HepG2 (cell line): ENCODE results near the gene CABLES1. TPM values are rescaled to one million over a fixed set of nuclear protein-coding genes. Genes with fewer than 3 reads are reported as not detected.

Experiments
- ATAC-seq: fragments of 200-7000 bp; cut with Tn5 transposase; 3 replicates; pipeline ENCODE4 v1.9.1; 2020; ENCODE audit warnings: mild to moderate bottlenecking, moderate library complexity
- BruUV-seq: library from RNA; stranded (reverse); fragments of 400-500 nt; replicated peaks from 2 replicates; lab custom pipeline; 2021; lab: Mats Ljungman, UMichigan
- CTCF ChIA-PET: fragments of 300-600 bp; formaldehyde crosslinking; extraction: SDS; loops from one replicate; lab custom pipeline; 2021; ENCODE audit warnings: low total read pairs, inconsistent platforms, low intra/inter-chr PET ratio; lab: Yijun Ruan, JAX
- POLR2A ChIA-PET: fragments of 350-600 bp; sonication (Branson Sonifier 250); formaldehyde crosslinking; loops from one replicate; lab custom pipeline; 2020; ENCODE audit warnings: antibody characterized with exemption, inconsistent platforms; lab: Yijun Ruan, JAX
- DNase-seq: peaks from one replicate; pipeline ENCODE4 v3.0.0-alpha.2; 2015; ENCODE audit warnings: low spot score
- FAIRE-seq: peaks from 3 replicates; lab custom pipeline; 2011; peaks lifted over from hg19 to GRCh38; lab: Jason Lieb, UNC
- H2AFZ ChIP-seq: one replicate; pipeline ENCODE4 v1.6.1; 2011; ENCODE audit warnings: low read length, inconsistent platforms
- H3K27ac ChIP-seq: fragments of 300-600 bp; 3 replicates; pipeline ENCODE4 v1.8.0; 2011; ENCODE audit warnings: mixed run types, mild to moderate bottlenecking, mixed read lengths, low read length, inconsistent platforms; ENCODE audit not compliant: insufficient read depth; ENCODE audit errors: extremely low read length
- H3K27me3 ChIP-seq, 2 experiments: fragments of 200-600 bp in 1 of 2; 2 replicates in 1 of 2; 3 replicates in 1 of 2; pipeline versions ENCODE4 v1.6.0 to v1.8.0; 2011; ENCODE audit warnings: low read length in 2 of 2, mild to moderate bottlenecking in 2 of 2, moderate library complexity in 2 of 2, inconsistent platforms in 1 of 2; ENCODE audit not compliant: insufficient read depth in 2 of 2, control insufficient read depth in 1 of 2
- H3K36me3 ChIP-seq, 2 experiments: fragments of 200-600 bp in 1 of 2; replicated peaks in 1 of 2; 2 replicates in 1 of 2; 3 replicates in 1 of 2; pipeline versions ENCODE4 v1.5.1 to v1.8.0; 2011; ENCODE audit warnings: low read length in 2 of 2, inconsistent platforms in 1 of 2; ENCODE audit not compliant: insufficient read depth in 2 of 2, control insufficient read depth in 1 of 2
- H3K4me1 ChIP-seq: 2 replicates; pipeline ENCODE4 v1.5.1; 2012; ENCODE audit warnings: low read length, inconsistent platforms; ENCODE audit not compliant: insufficient read depth
- H3K4me2 ChIP-seq: 2 replicates; pipeline ENCODE4 v1.6.0; 2011; ENCODE audit warnings: low read depth, low read length, inconsistent platforms
- H3K4me3 ChIP-seq, 3 experiments: fragments of 200-600 bp in 1 of 3; sonication (generic), shearing (Covaris generic) in 1 of 3; replicated peaks in 1 of 3; 2 replicates each; pipeline ENCODE4 v1.5.1; 2011 to 2016; ENCODE audit warnings: low read length in 3 of 3, inconsistent platforms in 2 of 3, low read depth in 2 of 3, mild to moderate bottlenecking in 2 of 3, control low read depth in 1 of 3, mixed read lengths in 1 of 3; ENCODE audit not compliant: insufficient read depth in 1 of 3
- H3K79me2 ChIP-seq: one replicate; pipeline ENCODE4 v1.6.1; 2011; ENCODE audit warnings: low read length, inconsistent platforms; ENCODE audit not compliant: insufficient read depth
- H3K9ac ChIP-seq: 2 replicates; pipeline ENCODE4 v1.6.0; 2011; ENCODE audit warnings: mild to moderate bottlenecking, low read depth, low read length, inconsistent platforms; ENCODE audit not compliant: insufficient read depth
- H3K9me3 ChIP-seq: 2 replicates; pipeline ENCODE4 v1.5.1; 2012; ENCODE audit warnings: mild to moderate bottlenecking, low read length
- H4K20me1 ChIP-seq: 2 replicates; pipeline ENCODE4 v1.6.0; 2011; ENCODE audit warnings: inconsistent platforms, mild to moderate bottlenecking, low read length, moderate library complexity; ENCODE audit not compliant: insufficient read depth
- ARHGAP35 ChIP-seq: sonication (generic); formaldehyde crosslinking; IDR thresholded peaks from 2 replicates; pipeline ENCODE4 v1.9.0; 2022; ENCODE audit warnings: mild to moderate bottlenecking, inconsistent platforms, moderate library complexity, missing genetic modification reagents, borderline replicate concordance
- CENPT ChIP-seq: sonication (generic); formaldehyde crosslinking; IDR thresholded peaks from 2 replicates; pipeline ENCODE4 v1.8.0; 2022; ENCODE audit warnings: low read depth, mild to moderate bottlenecking, moderate library complexity, missing genetic modification reagents
- DRAP1 ChIP-seq: IDR thresholded peaks from 2 replicates; pipeline ENCODE4 v1.6.1; 2016; ENCODE audit warnings: missing genetic modification reagents, missing compliant biosample characterization
- GFI1 ChIP-seq: sonication (generic); formaldehyde crosslinking; IDR thresholded peaks from 2 replicates; pipeline ENCODE4 v1.5.0; 2020; ENCODE audit warnings: missing genetic modification reagents, mild to moderate bottlenecking, borderline replicate concordance
- RARA ChIP-seq: IDR thresholded peaks from 2 replicates; pipeline ENCODE4 v1.6.1; 2016; ENCODE audit warnings: missing genetic modification reagents, missing compliant biosample characterization
- REXO4 ChIP-seq: sonication (generic); formaldehyde crosslinking; IDR thresholded peaks from 2 replicates; pipeline ENCODE4 v1.8.0; 2022; ENCODE audit warnings: missing genetic modification reagents, mild to moderate bottlenecking, borderline replicate concordance
- UBTF ChIP-seq: sonication (generic); formaldehyde crosslinking; IDR thresholded peaks from 2 replicates; pipeline ENCODE4 v1.4.0; 2020; ENCODE audit warnings: mild to moderate bottlenecking, missing genetic modification reagents
- ZNF841 ChIP-seq: sonication (generic); formaldehyde crosslinking; IDR thresholded peaks from 2 replicates; pipeline ENCODE4 v1.8.1; 2023; ENCODE audit warnings: missing genetic modification reagents, borderline replicate concordance
- WGBS: methylation state at CpG from one replicate; pipeline ENCODE4 v1.1.6; 2017; ENCODE audit warnings: low lambda C conversion rate; 5-methylcytosine and 5-hydroxymethylcytosine counted together
- in situ Hi-C: cut with HindIII; loops from 2 replicates; pipeline ENCODE4 v1.10.0; 2017; ENCODE audit warnings: low pct_unique_long_range_greater_than_20kb; ENCODE audit not compliant: extremely low pct_ligation_motif_present
- intact Hi-C: fragments of 100-400 bp; cut with micrococcal nuclease; formaldehyde crosslinking; loops from one replicate; pipeline ENCODE4 v1.10.0; 2022; ENCODE audit not compliant: unreplicated experiment
- polyA plus RNA-seq, 8 experiments: library from polyadenylated mRNA; depleted of rRNA in 3 of 8; stranded (reverse) in 7 of 8; unstranded in 1 of 8; fragments of >200 nt; fragmentation: Illumina TruSeq in 4 of 8; extraction: Trizol in 4 of 8; gene quantifications; 2 replicates each; pipeline versions ENCODE4 v1.2.1 to v1.2.3, GENCODE V29; 2011 to 2016; ENCODE audit warnings: low read depth in 4 of 8, missing spikeins in 1 of 8, mixed read lengths in 1 of 8; ENCODE audit not compliant: insufficient read depth in 1 of 8
- total RNA-seq, 5 experiments: library from RNA; depleted of rRNA; stranded (reverse); fragments of >200 nt; fragmentation: Illumina TruSeq; extraction: Trizol; gene quantifications; 2 replicates each; pipeline ENCODE4 v1.2.3, GENCODE V29; 2016; ENCODE audit warnings: low read depth in 1 of 5
- TF ChIP-seq, protein P1 (sequence below): sonication (generic); formaldehyde crosslinking; IDR thresholded peaks from 2 replicates; pipeline ENCODE4 v1.8.0; 2023; ENCODE audit warnings: mild to moderate bottlenecking, missing genetic modification reagents
- TF ChIP-seq, protein P2 (sequence below): sonication (generic); formaldehyde crosslinking; IDR thresholded peaks from 2 replicates; pipeline ENCODE4 v1.5.0; 2020; ENCODE audit warnings: mild to moderate bottlenecking, missing genetic modification reagents, borderline replicate concordance

The CABLES1 gene
- total and polyA plus RNA-seq, 2 of the 13 experiments (the other 11 are each of a cell fraction or from before 2014, with no cell fraction given), result 14.7 to 25.8 TPM

- intact Hi-C loops, result no loop called here
- no peak overlapping the region for H3K4me2 ChIP-seq
- FAIRE-seq, result no peak
- no TSS peak for BruUV-seq
- no peak overlapping the region for H3K4me3 ChIP-seq
- no peaks in the 10 kb centered on the region for H3K9me3 ChIP-seq
- ChIA-PET CTCF (no interaction called here), POLR2A (no interaction called here)
- H3K79me2 ChIP-seq, result no peaks in the 10 kb centered on the region
- WGBS, result 76% methylated on average over 6 of the region's 6 CpGs
- DNase-seq, result no peak
- no peak overlapping the region for H3K9ac ChIP-seq
- no peak overlapping the region for H3K27ac ChIP-seq
- ATAC-seq, result no peak
- in situ Hi-C loops, result no loop called here
- H3K36me3 ChIP-seq, result no peaks in the 10 kb centered on the region
- peaks cover 45% of the 10 kb centered on the region for H3K4me1 ChIP-seq
- H3K27me3 ChIP-seq, result no peaks in the 10 kb centered on the region; a peak in 1 of 5 replicates
- no peaks in the 10 kb centered on the region for H4K20me1 ChIP-seq
- no peak overlapping the region for H2AFZ ChIP-seq
- TF ChIP-seq REXO4 (CRISPR knock-in tag) (no peak), GFI1 (CRISPR knock-in tag) (no peak), UBTF (CRISPR knock-in tag) (no peak), ARHGAP35 (CRISPR knock-in tag) (no peak), ZNF841 (no peak), RARA (CRISPR knock-in tag) (no peak), DRAP1 (CRISPR knock-in tag) (no peak), CENPT (CRISPR knock-in tag) (no peak)
- TF ChIP-seq, protein P1, sequence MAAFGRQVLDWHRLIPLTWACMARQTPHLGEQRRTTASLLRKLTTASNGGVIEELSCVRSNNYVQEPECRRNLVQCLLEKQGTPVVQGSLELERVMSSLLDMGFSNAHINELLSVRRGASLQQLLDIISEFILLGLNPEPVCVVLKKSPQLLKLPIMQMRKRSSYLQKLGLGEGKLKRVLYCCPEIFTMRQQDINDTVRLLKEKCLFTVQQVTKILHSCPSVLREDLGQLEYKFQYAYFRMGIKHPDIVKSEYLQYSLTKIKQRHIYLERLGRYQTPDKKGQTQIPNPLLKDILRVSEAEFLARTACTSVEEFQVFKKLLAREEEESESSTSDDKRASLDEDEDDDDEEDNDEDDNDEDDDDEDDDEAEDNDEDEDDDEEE (CRISPR knock-in tag), result no peak
- TF ChIP-seq, protein P2, sequence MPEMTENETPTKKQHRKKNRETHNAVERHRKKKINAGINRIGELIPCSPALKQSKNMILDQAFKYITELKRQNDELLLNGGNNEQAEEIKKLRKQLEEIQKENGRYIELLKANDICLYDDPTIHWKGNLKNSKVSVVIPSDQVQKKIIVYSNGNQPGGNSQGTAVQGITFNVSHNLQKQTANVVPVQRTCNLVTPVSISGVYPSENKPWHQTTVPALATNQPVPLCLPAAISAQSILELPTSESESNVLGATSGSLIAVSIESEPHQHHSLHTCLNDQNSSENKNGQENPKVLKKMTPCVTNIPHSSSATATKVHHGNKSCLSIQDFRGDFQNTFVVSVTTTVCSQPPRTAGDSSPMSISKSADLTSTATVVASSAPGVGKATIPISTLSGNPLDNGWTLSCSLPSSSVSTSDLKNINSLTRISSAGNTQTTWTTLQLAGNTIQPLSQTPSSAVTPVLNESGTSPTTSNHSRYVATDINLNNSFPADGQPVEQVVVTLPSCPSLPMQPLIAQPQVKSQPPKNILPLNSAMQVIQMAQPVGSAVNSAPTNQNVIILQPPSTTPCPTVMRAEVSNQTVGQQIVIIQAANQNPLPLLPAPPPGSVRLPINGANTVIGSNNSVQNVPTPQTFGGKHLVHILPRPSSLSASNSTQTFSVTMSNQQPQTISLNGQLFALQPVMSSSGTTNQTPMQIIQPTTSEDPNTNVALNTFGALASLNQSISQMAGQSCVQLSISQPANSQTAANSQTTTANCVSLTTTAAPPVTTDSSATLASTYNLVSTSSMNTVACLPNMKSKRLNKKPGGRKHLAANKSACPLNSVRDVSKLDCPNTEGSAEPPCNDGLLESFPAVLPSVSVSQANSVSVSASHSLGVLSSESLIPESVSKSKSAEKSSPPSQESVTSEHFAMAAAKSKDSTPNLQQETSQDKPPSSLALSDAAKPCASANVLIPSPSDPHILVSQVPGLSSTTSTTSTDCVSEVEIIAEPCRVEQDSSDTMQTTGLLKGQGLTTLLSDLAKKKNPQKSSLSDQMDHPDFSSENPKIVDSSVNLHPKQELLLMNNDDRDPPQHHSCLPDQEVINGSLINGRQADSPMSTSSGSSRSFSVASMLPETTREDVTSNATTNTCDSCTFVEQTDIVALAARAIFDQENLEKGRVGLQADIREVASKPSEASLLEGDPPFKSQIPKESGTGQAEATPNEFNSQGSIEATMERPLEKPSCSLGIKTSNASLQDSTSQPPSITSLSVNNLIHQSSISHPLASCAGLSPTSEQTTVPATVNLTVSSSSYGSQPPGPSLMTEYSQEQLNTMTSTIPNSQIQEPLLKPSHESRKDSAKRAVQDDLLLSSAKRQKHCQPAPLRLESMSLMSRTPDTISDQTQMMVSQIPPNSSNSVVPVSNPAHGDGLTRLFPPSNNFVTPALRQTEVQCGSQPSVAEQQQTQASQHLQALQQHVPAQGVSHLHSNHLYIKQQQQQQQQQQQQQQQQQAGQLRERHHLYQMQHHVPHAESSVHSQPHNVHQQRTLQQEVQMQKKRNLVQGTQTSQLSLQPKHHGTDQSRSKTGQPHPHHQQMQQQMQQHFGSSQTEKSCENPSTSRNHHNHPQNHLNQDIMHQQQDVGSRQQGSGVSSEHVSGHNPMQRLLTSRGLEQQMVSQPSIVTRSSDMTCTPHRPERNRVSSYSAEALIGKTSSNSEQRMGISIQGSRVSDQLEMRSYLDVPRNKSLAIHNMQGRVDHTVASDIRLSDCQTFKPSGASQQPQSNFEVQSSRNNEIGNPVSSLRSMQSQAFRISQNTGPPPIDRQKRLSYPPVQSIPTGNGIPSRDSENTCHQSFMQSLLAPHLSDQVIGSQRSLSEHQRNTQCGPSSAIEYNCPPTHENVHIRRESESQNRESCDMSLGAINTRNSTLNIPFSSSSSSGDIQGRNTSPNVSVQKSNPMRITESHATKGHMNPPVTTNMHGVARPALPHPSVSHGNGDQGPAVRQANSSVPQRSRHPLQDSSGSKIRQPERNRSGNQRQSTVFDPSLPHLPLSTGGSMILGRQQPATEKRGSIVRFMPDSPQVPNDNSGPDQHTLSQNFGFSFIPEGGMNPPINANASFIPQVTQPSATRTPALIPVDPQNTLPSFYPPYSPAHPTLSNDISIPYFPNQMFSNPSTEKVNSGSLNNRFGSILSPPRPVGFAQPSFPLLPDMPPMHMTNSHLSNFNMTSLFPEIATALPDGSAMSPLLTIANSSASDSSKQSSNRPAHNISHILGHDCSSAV (CRISPR knock-in tag), result no peak
Measured at GRCh38 chr18:23113576-23113975, 21.7 kb upstream of the CABLES1 start.
